Stomach smooth muscle (tissue), 2 donors: ENCODE data around the gene PARD3B.

Experiments
- H3K27ac ChIP-seq: one replicate; pipeline ENCODE4 v1.7.0; 2013; ENCODE audit warnings: mild to moderate bottlenecking, low read length, inconsistent platforms
- H3K27me3 ChIP-seq, 2 donors: one replicate each; pipeline ENCODE4 v1.7.0; 2013; ENCODE audit warnings: low read length in 2 of 2; ENCODE audit not compliant: insufficient read depth in 2 of 2, control insufficient read depth in 1 of 2
- H3K36me3 ChIP-seq, 2 donors: one replicate each; pipeline ENCODE4 v1.7.0; 2013; ENCODE audit warnings: low read length in 2 of 2; ENCODE audit not compliant: control insufficient read depth in 2 of 2, insufficient read depth in 2 of 2
- H3K4me1 ChIP-seq: one replicate; pipeline ENCODE4 v1.7.0; 2013; ENCODE audit warnings: low read length; ENCODE audit not compliant: control insufficient read depth, insufficient read depth
- H3K4me3 ChIP-seq, 2 donors: one replicate each; pipeline ENCODE4 v1.7.0; 2013; ENCODE audit warnings: low read length in 2 of 2
- H3K9ac ChIP-seq, 2 donors: one replicate each; pipeline ENCODE4 v1.7.0; 2013; ENCODE audit warnings: low read length in 2 of 2, mild to moderate bottlenecking in 1 of 2
- H3K9me3 ChIP-seq, 2 donors: one replicate each; pipeline ENCODE4 v1.7.0; 2013; ENCODE audit warnings: low read length in 2 of 2; ENCODE audit not compliant: control insufficient read depth in 2 of 2
- donor health status: healthy.
- donor health status: Pancreatic carcinoma.

PARD3B gene

DNA sequence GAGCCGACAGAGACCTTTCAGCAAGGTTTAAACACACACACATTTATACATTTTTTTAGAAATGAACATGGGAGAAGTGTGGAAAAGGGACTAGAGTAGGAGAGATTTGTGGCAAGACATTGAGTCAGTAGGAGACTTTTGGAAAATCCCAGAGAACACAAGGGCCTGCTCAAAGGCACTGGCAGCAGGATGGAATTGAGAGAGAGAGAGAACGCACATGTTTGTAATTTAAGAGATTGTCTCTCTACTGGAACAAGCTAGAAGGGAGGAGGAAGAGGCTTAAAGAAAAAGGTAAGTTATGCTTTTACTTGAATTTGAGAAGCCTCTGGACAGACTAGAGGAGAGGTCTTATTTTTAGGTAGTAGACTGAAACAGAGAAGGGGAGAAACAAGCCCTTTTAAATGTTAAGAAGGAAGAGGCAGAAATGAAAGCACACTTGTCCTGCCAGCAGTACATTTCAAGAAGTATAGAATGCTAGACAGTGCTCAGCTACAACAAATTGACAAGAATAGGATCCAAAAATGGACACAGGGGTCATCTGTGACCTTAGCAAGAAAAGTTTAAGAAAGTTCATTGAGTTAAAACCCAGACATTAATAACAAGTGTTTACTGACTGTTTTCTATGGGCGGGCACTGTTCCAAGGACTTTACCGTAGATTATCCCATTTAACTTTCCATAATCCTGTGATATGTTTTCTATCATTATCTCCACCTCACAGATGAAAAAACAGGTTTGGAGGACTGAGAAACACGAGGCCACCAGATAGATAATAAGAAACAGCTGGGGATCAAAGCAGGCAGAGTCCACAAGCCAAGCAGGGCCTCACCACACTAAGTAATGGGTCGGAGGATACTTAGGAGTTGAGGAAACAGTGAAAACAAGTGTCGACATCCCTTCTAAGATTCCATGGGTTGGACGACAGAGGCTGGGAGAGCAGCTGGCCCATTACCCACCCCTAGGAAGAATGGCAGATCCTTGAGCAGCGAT, 830.5 kb downstream of the PARD3B start:
- Histone ChIP-seq H3K9me3 (no peaks in the 10 kb centered on the region), H3K4me1 (no peaks in the 10 kb centered on the region), H3K9ac (no peak overlapping the region), H3K27me3 (no peaks in the 10 kb centered on the region), H3K4me3 (no peak overlapping the region), H3K27ac (no peak overlapping the region), H3K36me3 (no peaks in the 10 kb centered on the region)

DNA sequence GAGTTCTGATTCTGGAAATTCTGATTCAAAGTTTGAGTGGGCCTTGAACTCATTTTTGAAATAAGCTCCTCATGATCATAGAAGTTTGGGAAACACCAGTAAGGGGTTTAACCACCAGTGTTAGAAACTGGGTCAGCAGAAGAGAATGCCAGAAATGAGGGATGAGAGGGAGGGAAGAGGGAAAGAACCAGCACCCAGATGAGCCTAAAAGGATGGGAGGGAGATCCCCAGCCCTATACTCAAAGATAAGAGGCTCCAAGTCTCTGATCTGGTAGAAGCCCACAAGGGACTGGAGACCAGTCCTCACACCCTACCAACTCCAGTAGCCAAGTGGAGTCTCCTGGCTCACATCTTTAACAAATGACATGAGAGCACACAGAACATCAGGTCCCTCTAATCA, 832.0 kb downstream of the PARD3B start:
- Histone ChIP-seq H3K36me3 (no peaks in the 10 kb centered on the region), H3K4me3 (no peak overlapping the region), H3K9me3 (no peaks in the 10 kb centered on the region), H3K9ac (no peak overlapping the region), H3K27me3 (no peaks in the 10 kb centered on the region), H3K4me1 (no peaks in the 10 kb centered on the region), H3K27ac (no peak overlapping the region)

DNA sequence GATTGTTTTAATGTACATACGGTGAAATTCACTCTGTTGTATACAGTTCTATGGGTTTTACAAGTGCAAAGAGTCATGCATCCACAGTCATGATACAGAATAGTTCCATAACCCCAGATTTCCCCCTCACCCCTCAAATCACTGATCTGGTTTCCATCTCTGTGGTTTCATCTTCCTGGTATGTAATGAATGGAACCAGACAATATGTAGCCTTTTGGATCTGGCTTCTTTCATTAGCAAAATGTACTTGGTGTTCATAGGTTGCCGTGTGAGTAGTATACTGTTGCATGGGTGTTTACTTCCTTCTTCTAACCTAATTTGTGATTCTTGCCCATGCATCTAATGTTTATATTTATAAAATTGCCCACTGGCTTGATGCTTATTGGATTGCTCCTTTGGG, 838.3 kb downstream of the PARD3B start:
- no peak overlapping the region for H3K4me3 ChIP-seq

DNA sequence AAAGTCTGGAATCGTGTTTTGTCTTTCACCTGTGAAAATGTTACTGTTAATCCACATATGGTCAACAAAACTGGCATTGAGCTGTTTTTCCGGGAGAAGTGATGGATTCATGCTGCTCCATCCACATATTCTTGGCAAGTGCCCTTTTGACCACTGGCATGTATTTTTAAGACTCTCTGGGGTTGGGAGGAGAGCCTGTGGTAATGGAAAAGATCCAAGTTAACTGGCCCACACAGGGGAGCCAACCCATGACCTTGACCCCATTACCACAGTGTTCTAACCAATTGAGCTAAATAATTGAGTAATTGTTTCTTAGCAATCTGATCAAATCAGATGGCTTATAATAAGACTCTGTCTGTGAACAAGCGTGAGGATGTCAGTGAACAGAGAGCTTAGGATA, 840.8 kb downstream of the PARD3B start:
- H3K27ac ChIP-seq: no peak overlapping the region
- H3K9ac ChIP-seq: no peak overlapping the region
- H3K4me1 ChIP-seq: no peaks in the 10 kb centered on the region

More for the DNA sequence above, 838.3 kb downstream of the PARD3B start:
- Histone ChIP-seq H3K27me3 (no peaks in the 10 kb centered on the region), H3K27ac (no peak overlapping the region), H3K9me3 (no peaks in the 10 kb centered on the region), H3K4me1 (no peaks in the 10 kb centered on the region), H3K36me3 (no peaks in the 10 kb centered on the region), H3K9ac (no peak overlapping the region)

DNA sequence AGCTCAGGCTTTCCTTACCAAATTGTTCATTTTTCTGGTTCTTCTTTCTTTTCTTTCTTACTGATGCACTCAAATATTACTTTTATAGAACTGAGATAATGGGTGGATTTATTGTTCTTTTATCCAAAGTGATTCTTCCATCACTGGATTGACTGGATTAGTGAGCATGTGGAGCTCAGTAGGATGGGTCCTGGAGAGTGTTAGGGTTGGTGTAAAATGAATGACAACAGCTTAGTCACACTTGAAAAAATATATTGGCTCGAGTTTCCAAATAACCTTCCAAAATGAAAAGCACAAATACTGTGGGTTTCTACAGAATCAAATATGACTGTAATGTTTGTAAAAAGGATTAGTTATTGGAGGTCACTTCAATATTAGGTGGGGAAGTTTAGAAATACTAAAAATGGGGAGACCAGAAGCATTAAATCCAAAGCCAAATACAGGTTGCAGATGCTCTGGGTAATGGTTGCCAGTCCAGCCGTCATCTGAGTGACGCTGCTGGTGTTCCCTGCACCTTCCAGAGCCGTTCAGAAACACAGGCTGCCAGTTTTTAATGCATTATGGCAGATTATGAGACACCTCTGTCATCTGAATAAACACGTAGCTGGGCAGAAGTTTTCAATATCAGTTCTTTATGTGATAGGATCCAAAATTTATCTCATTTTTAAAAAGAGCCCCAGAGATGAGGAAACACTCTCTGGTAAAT, 842.2 kb downstream of the PARD3B start:
- H3K4me3 ChIP-seq: no peak overlapping the region
- no peaks in the 10 kb centered on the region for H3K9me3 ChIP-seq
- H3K27me3 ChIP-seq: no peaks in the 10 kb centered on the region
- no peak overlapping the region for H3K9ac ChIP-seq
- H3K27ac ChIP-seq: no peak overlapping the region
- H3K36me3 ChIP-seq: no peaks in the 10 kb centered on the region
- no peaks in the 10 kb centered on the region for H3K4me1 ChIP-seq

More for the DNA sequence above, 840.8 kb downstream of the PARD3B start:
- Histone ChIP-seq H3K36me3 (no peaks in the 10 kb centered on the region), H3K4me3 (no peak overlapping the region), H3K27me3 (no peaks in the 10 kb centered on the region), H3K9me3 (no peaks in the 10 kb centered on the region)

DNA sequence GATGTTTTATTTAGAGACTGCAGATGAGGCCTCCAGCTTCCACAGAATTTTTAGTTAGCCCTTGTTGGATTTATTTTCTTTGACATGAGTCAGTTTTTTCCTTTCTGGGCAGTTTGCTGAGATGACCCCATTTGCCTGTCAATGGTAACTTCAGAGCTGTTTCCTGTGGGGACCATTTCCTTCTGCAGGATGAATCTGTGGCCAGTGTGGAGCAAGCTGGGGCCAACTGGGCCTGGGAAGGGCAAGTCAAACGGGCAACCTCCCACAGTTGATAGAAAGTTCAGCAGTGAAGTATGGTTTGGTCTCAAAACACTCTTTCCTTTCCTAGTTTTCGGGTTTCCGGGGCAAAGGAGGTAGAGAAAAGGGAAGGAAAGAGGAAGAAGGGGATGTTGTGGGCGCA, 845.6 kb downstream of the PARD3B start:
- Histone ChIP-seq H3K4me3 (no peak overlapping the region), H3K36me3 (no peaks in the 10 kb centered on the region), H3K27me3 (no peaks in the 10 kb centered on the region), H3K27ac (no peak overlapping the region), H3K9ac (no peak overlapping the region), H3K4me1 (no peaks in the 10 kb centered on the region), H3K9me3 (no peaks in the 10 kb centered on the region)

DNA sequence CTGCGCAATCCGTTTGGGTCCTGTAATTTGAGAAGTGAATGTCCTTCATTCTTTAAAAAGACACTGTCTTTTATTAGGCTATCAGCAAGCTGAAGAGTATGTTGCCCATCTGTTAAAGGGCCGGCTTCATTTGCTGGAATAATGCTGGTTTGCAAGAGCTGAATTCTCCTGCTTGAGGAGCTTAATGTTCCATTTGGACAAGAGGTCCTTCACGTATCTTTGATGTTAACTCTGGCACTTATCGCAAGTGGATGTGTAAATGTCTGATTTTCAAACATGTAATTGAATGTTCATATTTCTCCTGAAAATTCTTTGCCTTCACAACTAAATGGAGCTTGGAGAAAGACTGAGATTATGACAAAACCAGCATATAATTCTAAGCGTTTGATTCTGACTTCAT, 856.2 kb downstream of the PARD3B start:
- Histone ChIP-seq H3K9me3 (no peaks in the 10 kb centered on the region), H3K27ac (no peak overlapping the region), H3K27me3 (no peaks in the 10 kb centered on the region), H3K4me1 (no peaks in the 10 kb centered on the region), H3K9ac (no peak overlapping the region), H3K36me3 (no peaks in the 10 kb centered on the region), H3K4me3 (no peak overlapping the region)

DNA sequence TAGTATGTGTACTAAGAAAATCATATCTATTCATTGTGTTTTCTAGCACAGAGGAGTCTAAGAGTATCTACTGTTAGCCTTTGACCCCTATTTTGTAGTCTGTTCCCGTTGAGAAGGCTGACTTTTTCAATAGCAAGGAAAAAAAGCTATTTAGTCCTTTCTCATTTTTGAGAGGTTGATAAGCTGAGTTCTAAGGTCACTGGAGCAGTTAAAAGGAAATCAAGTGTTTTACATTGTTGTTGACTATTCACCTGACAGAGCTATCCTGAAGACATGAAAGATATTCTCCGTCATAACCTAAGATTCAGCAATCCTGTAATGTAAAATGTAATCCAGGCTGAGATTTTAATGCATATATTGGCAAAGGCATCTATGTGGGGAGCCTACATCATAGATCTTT, 856.7 kb downstream of the PARD3B start:
- Histone ChIP-seq H3K4me3 (no peak overlapping the region), H3K36me3 (no peaks in the 10 kb centered on the region), H3K4me1 (no peaks in the 10 kb centered on the region), H3K27ac (no peak overlapping the region), H3K9me3 (no peaks in the 10 kb centered on the region), H3K27me3 (no peaks in the 10 kb centered on the region), H3K9ac (no peak overlapping the region)

DNA sequence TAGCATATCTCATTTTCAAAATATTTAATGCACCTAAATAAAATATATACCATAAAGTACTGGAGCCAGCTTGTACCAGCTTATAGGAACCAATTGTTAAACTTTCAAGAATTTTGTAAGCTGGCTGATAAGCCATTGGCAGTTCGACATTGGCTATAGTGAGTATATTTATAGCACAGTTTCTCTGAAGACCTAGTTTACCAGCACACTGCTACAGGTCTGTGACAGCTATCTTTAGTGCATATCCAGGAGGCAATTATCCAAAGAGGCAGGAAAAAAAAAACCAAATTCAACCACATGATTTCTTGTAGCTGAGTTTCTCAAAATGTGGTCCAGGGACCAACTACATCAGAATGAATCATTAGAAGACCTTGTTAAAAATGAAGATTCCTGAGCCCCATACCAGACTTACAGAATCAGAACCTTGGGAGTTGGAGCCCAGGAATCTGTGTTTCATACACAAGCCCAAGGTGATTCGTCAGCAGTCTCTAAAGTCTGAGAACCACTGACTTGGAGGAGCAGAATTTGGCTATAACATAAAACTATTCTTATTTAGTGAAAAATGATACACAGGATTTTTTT, 858.1 kb downstream of the PARD3B start:
- H3K4me1 ChIP-seq: no peaks in the 10 kb centered on the region
- no peak overlapping the region for H3K9ac ChIP-seq
- H3K36me3 ChIP-seq: no peaks in the 10 kb centered on the region
- no peaks in the 10 kb centered on the region for H3K27me3 ChIP-seq
- no peak overlapping the region for H3K4me3 ChIP-seq
- H3K9me3 ChIP-seq: no peaks in the 10 kb centered on the region
- no peak overlapping the region for H3K27ac ChIP-seq

DNA sequence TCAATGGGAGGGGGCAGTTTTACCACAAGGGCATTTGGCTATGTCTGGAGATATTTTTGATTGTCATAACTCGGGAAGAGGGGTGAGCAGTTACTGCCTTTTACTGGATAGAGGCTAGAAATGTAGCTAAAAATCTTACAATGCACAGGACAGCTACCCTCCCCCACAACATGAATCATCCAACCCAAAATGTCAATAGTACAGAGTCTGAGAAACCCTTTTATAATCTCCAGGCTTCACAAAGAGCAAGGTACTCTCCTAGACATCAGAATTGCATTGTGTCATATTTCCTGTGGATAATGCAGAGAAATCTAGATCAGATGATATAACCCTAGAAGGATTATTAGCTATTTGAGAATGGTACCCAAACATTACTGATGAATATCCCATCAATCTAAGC, 859.9 kb downstream of the PARD3B start:
- Histone ChIP-seq H3K4me3 (no peak overlapping the region), H3K27ac (no peak overlapping the region), H3K36me3 (no peaks in the 10 kb centered on the region), H3K4me1 (no peaks in the 10 kb centered on the region), H3K27me3 (no peaks in the 10 kb centered on the region), H3K9ac (no peak overlapping the region), H3K9me3 (no peaks in the 10 kb centered on the region)
